OCI-M2 (cell line): Measurements from ENCODE around the gene AIG1.

Experiments used
- DNase-seq: peaks from one replicate; lab custom pipeline; 2025; ENCODE audit not compliant: unreplicated experiment; lab: John Stamatoyannopoulos, UW

The AIG1 gene

DNA sequence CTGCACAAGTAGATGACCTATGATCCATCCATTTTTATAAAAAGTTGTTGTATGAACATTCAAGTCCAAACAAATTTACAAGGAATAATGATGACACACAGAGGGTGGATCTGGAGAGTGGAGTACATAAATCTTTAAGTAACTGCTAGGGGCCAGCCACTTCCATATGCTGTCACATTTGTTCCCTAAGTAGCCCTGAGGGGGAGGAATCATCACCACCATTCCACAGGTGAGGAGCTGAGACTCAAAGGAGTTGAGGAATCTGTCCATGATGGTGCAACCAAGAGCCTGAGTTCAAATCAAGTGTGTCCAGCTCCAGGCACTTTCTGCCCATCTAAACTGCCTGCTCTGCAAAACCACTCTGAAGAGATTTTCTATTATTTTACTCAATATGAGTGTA lies 132.1 kb downstream of the AIG1 start:
- DNase-seq: no peak

DNA sequence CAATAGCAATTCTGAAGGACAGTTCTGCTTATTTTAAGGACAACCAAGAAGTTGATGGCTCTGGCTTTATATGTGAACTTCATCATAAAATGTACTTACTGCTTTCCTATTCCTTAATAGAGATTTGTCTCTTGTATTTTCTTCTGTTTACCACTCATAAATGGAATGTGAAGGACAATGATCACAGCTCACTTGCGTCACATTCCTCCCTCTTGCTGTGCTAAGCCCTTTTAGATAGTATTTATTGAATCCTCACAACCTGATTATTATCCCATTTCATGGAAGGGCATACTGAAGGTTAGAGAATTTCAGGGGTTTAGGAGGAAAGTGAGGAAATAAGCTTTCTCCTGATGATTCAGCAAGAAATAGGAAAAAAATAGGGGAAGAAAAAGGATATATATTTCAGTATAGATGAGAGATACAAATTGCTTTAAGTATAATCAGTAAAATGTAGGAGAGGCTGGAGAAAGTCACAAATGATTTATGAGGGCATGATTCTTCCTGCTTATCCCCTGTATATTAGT lies 132.9 kb downstream of the AIG1 start:
- no peak for DNase-seq

DNA sequence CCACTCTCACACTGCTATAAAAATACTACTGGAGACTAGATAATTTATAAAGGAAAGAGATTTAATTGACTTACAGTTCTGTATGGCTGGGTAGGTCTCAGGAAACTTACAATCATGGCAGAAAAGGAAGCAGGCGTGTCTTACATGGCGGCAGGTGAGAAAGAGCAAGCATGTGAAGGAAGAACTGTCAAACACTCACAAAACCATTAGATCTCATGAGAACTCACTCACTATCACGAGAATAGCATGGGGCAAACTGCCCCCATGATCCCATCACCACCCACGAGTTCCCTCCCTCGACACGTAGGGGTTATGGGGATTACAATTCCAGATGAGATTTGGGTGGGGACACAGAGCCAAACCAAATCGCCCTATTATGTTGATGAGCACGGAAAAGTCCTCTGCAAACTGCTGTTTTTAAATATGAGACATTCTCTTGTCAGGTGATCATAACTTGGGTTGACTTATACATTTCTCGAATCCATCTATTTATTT lies 133.5 kb downstream of the AIG1 start:
- DNase-seq: no peak

DNA sequence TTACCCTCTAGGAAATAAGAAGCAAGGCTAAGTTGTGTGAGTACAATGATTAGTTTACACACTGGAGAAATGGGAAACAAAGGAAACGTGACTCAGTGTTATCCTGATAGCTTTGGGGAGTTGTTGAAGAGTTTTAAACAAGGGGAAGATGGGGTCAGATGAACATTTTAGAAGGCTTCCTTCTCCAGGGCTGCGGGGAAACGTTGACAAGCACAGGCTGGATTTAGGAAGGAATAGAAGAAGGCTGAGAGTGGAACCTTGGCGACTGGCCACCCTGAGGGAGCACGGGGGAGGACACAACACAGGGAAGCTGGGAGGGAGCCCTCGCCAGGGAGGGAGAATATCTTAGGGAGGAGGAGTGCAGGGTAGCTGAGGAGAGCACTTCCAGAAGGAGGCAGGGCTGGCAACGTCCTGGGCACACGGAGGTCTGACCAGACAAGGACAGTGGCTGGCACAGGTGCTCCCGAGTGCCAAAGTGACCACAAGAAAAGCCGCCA lies 134.7 kb downstream of the AIG1 start:
- no peak for DNase-seq

DNA sequence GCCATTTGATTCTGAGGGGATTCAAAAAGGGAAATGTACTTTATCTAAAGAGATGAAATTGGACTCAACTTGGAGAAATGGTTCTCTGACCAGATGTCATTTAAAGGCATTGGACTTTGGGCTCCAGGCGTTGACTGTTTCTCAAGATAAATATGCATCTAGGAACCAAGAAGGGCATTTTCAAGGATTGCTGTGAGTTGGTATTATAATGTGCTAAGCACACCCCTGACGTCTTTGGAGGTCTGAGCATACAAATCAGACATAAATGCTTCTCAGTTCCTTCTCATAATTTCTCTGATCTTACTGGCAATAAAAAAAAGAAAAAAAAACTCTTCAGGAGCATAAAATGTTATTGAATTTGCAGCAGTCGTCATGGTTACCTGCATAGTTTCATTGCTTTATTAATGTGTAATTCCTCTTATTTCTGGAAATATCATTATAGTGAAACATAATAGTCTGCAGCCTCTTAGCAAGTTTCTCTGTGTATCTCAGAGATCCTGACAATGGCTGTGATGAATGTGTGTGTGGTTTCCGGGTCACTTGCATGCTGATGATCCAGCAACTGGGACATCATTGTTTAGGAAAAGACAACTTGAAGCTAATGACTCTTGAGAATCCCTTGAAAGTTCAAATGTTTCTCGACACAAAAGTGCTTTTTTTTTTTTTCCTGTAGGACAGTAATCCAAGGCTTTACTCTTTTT lies 136.0 kb downstream of the AIG1 start:
- DNase-seq: no peak

DNA sequence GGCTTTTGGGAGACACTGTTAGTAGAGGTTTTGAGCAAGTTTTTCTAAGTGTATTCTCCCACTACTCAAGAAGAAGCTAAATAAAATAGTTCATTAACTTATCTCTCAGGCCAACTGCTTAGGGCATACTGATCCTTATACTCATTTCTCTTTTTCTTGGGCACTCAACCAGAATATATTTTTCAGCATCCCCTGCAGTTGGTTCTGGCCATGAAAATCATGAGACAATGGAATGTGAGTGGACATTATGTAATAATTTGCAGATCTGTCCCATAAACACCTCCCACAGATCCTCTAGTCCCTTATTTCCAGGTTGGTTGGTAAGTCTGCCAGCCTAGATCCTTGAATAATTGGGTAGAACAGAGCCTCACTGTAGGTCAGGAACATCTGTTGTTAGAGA lies 136.7 kb downstream of the AIG1 start:
- DNase-seq: no peak

DNA sequence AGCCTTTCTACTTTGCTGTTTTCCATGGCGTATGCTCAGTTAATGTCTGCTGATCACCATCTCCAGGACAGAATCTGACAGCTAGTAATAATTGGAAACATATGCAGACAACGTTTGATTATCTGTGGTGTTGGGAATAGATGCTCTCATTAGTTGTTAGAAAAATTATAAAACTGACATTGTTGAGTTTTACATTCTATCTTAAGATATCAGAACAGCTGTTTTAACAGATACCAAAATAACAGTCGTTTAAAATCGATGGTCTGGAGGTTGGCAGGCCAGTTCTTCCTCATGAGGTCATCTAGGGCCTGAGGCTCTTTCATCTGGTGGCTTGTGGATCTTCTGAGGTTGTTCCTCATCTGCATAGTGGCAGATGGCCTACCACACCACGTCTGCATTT lies 137.6 kb downstream of the AIG1 start:
- DNase-seq: no peak

DNA sequence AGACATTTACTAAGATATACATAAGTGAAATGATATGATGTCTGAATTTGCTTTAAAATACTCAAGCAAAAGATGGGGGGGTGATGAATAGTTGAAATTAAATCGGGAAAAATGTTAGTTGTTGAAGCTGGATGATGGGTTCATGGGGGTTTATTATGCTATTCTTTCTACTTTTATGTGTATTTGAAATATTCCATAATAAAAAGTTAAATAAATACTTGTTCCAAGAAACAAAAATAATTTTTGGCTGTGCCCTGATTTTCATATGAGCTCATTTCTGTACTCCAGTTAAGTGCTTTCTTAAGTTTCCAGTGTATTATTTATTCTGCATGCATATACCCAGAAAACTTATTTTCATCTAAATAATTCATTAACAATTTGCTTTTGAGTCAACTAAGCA lies 138.6 kb downstream of the AIG1 start:
- no peak for DNase-seq

DNA sequence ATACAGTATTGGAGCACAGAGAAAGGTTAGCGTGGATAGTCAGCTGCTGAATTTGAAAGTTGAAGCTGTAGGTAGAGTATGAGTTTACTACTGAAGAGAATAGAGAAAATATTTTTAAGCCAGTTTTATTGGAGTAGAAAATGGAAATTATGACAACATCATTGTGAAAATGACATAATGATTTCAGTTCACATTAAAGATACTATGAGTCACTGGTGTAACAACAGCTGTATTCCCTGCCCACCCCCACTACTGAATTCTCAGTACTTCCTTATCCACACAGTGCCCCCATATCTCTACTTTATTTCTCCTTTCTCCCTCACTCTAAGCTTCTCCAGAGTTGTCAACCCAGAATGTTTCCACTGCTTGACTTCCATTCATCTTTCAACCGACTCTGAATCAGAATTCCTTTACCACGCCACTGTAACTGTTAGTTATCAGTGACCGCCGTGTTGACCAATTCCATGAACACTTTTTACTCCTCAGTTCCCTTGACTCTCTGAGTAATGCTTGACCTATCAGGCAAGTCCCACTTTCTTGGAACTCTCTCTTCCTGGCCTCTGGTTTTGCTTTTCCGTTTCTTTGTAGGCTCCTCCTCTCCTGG lies 139.6 kb downstream of the AIG1 start:
- no peak for DNase-seq

DNA sequence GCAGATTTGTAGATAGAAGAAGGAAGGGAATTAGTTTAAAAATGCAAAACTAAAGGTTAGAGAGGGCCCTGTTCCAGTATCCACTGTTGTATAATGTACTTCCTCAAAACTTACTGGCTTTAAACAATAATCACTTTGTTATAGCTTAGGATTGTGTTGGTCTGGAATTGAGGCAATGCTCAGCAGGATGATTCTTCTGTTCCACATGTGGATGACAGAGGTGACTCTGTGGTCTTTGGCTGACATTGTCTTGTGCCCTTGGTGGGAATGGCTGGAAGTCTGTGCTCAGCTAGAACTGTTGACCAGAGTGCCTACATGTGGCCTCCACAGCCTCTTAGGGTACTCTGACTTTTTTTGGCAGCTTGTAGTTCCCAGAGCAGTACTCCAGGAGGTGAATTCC lies 143.4 kb downstream of the AIG1 start:
- no peak for DNase-seq

DNA sequence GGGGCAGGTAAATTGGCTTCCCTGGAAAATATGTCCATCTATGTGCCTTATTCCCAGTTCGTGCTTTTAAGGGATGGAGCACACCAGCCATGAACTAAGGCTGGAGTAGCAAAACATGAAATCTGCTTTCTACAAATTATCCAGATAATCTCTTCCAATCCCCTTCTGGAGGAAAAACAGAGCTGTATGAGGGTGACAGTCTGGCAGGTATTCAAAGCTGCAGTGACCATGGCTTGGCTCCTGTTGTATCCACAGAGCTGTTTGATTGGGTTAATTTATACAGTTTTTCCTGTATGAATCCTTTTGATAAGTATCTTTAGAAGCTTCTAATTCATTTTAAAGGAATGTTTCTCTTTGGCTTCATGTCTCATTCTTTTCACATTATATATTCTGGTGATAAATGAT lies 144.4 kb downstream of the AIG1 start:
- no peak for DNase-seq

DNA sequence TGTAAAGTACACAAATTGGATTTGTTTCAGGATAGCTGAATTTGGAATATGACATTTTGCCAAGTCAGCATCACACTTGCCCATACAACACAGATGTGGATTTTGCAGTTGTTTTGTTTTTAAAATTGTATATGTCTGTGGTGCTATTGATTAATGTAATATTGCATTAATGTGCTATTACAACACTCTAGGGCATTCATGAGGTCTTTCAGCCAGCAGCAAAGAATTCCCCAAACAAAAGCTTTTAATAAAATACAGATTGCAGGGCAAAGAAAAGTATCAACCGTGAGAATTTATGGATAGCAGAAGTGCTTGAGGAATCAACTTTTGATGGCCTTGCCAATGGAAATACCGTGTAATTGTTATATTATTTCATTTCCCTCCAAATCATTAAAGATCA lies 144.9 kb downstream of the AIG1 start:
- no peak for DNase-seq

DNA sequence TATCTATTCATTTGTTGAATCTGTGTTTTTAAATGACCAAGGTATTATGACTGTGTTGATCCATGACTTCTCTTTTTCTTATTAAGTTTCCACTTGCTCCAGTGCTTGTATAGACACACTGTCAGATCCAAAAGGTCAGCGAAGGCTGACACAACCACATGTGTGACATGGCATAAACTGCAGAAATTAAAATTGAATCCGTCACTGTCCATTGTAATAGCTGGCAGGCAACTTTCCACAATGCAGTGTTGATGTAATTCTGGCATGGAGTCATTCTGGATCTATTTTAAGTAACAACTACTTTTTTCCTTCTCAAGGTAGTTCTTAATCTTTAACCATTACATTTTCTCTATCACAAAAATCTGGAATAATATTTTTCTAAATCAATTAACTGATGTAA lies 145.3 kb downstream of the AIG1 start:
- no peak for DNase-seq

DNA sequence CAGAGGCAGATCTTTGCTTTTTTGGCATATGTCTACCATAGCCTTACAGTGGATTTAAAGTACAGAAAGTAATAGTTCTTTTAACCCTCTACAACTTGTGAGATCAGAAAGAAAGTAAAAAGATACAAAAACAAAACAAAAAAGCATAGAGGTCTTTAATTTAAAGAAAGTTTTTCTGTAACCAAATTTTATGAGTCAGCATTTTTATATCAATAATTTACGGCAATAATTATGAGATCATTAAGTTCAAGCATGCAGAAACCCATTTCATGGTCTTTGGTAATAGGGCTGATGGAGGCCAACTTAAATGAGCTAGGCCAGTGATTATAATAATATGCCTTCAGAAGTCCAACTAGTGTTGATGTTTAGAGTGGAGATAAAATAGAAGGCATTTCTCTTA lies 145.9 kb downstream of the AIG1 start:
- DNase-seq: no peak

DNA sequence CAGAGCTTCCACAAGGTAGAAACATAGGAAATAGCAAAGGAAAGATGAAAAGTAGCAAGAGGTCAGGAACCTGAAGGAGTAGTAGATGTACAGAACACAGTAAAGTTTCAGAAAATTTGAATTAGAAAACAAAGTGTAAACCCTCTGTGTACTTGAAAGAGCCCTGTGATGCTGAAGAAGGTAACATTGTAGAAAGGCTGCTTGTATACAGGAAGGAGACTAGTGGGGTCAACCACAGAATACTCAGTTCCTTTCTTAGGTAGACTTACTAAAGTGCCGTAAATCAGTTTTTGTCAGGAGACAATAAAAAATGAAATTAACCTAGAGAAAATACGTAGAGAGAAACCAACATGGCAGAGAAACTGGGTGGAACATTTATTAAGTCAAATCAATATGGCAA lies 149.7 kb downstream of the AIG1 start:
- no peak for DNase-seq

DNA sequence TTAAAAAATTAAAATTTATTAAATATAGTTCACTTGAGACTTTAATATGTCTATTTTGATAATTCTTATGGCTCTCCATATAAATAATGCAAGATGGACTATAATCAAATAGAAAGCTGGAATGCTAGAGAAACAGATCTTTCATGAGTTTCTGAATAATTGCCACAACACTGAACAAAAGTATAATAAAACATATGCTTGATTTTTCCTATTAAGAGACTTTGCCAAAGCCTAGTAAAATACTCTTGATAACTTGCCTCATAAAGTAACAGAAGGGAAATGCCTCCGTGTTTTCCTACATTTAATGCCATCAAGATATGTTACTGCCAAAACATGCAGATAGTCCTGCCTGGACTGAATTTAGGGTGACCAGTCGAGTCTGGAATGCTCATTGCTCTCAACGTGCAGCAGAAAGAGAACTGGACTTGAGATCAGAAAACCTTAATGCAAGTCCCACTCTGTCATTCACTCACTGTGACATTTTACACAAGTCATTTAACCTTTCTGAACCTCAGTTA lies 153.2 kb downstream of the AIG1 start:
- DNase-seq: no peak

DNA sequence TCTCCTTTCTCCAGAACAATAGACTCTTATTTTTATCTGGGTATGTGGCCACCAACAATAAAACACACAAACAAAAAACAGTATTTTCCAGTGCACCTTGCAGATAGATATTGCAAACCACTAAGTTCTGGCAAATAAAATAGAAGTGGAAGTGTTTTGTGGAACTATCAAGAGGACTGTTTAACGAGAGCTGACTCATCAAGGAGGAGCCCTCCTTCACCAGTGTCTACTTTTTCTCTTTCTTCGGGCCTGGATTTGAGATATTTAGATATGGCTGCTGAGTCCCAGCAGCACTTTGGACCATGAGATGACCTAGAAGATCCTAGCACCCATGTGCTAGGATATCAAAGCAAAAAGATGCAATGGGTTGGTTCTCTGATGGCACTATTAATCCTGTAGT lies 154.7 kb downstream of the AIG1 start:
- DNase-seq: no peak

DNA sequence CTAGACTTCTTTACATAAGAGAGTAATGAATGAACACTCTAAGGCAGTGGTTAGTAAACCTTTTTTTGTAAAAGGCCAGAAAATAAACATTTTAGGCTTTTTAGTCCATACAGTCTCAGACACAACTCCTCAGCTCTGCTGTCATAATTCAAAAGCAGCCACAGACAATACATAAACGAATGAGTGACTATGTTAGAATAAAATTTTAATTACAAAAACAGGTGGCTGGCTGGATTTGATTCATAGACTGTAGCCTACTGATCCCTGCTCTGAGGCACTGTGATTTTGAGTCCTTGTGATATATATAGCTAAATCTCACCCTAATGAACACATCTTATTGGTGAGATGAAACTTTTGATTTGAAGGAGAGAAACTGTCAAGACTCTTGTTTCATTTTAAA lies 155.1 kb downstream of the AIG1 start:
- DNase-seq: no peak

DNA sequence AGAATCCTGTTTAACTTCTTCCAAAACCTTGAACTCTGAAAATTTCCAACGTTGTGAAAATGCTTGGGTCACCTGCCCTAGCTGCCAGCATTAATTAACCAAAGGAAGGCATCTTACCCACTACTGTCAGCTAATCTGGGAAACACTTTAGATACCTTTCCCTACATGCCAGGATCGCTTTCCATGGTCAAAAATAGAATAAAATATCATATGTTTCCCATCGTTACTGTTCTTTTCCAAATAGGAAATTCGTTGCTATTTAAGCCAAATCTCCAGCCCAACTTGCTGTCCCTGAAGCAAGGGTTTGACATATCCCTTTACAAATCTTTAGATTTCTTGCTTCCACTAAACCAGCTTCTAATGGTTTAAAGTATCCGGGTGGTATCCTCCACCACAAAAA lies 157.5 kb downstream of the AIG1 start:
- no peak for DNase-seq

DNA sequence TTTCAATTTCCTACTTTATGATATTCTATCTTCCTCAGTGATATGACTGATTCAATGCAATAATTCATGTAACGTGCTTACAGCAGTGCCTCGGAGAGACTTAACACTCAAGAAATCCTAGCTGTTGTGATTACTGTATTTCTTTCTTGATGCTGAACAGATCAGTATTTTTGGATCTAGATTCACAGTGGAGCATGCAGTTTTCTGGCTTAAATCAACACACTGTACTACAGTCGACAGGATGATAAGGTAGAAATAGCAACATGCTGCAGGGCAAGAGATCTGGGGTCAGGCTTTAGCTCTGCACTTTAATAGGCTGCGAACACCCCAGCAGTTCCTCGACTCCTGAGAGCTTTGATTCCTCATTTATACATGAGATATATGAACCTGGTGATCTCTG lies 161.0 kb downstream of the AIG1 start:
- no peak for DNase-seq

DNA sequence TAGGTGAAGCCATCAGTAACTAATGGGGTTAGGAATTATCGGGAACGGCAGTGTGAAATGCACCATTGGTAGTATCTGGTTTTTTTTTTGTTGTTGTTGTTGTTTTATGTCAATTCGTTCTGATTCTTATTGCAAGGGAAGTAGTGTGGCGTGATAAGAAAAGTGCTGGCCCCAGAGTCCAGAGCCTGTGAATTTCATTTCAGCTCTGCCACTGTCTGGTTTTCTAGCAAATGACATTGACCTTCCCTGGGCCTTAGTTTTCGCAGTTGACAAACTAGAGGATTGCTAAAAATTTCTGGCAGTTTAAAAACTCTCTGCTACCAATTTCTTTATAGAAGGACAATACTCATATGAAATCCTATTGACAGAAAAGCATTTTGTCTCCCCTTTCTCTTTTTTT lies 161.6 kb downstream of the AIG1 start:
- DNase-seq: no peak

DNA sequence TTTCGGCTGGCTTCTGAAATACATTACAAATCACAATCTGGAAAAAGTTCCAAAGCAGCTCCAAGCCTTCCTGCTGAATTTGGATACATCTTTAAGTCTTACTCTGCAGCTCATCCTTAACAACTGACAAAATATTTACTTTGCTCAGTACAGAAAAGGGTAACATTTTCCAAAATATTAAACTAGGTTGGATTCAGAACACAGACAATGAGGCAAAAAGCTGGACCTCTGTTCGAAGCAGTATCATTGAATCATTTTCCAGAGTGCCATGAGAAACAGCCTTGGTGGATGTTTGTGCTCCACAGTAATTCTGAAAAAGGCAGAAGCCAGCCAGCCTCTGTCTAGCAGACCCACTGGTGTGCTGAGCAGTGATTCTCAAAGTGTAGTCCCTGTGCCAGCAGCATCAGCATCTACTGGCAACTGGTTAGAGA lies 162.1 kb downstream of the AIG1 start:
- no peak for DNase-seq
